ENCODE data around the gene ZNF346.

The ZNF346 gene

DNA sequence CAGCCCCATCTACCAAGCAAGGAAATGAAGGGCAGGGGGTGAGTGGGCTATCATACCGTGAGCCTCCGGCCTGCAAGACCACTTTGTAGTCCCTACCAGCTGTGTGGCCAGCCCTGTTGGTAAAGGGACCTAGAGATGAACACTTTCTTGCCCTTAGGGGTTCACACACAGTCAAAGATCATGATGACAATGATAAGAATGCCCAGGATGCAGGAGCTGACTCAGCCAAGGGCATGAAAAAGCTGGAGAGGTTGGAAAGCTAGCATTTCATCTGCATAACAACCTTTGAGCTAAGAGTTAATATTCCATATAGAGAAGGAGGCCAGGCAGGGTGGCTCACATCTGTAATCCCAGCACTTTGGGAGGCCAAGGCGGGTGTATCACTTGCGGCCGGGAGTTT lies 45.0 kb downstream of the ZNF346 start:
- DNase-seq (ENCODE audit: low read depth), result no peak

DNA sequence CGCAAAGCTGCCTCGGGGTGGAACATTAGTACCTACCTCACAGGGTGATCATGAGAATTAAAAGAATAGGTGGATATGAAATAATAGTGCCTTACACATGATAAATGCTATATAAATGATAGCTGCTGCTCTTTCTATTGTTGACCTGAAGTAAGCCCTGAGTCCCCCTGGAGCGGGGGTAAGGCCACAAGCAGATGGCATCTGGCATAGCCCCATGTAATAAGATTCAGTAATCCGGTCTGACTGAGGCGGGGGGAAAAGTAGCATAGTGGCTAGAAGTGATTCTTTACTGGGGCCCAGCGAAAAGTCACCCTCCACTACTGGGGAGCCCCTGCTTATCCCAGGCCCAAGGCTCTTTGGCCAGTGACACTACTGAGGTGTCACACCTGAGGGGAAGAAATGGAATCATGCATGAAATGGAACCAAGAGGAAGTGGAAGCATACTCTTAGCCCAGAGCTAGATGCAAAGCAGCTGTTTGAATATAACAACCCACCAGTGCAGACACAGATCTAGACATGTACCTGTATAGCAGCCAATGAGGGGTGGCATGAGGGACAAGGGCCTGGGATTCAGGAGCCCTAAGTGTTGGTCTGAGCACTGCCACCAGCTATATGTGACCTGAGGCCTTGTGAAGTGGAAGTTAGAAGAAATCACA lies 48.2 kb downstream of the ZNF346 start:
- DNase-seq (ENCODE audit: low read depth), result no peak

DNA sequence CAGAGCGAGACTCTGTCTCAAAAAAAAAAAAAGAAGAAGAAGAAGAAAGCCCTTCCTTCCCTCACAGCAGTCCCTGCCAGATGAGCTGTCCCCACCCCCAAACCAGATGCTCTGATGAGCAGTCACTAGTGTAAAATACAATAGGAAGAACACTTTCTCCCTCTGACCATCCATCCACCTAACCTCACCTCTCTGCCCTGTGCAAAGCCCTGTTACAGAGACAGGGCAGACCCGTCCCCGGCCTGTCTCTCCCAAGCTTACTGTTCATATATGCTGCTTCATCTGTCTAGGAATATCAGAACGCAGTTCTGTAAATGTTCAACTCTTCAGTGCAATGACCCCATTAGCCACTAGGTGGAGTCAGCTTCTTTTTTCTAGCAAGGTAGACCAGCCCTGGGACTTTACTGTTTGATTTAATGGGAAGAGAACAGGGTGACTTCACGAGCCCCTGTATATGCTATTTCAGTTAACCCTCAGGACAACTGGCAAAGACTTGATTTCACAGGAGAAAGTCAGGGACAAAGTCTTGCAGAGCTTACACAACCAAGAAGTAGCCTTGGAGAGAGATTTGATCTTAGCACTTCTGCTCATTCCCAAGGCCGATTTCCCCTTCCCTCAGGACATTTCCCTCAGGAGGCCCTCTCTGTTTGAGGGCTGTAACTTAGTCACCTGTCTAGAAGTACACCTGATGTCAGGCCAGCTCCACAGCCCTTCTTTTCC lies 49.3 kb downstream of the ZNF346 start:
- DNase-seq (ENCODE audit: low read depth), result peak; percentile 65

DNA sequence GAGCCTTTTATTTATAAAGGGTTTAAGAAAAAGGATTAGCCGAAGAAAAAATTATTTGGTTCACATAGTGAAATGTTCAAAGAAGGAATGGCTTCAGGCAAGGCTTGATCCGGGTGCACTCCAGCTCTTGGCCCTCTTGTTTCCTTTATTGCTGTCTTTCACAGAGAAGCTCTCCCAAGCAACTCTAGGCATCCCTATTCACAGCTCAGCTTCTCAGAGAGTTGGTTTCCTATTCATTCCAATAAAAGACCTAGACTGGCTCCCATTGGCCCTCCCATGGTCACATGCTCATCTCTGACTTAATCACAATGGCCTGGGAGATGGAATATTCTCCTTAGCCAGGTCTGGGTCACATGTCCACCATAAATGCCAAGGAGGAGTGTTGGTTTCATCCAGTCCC lies 54.8 kb downstream of the ZNF346 start:
- no peak for DNase-seq (ENCODE audit: low read depth)

DNA sequence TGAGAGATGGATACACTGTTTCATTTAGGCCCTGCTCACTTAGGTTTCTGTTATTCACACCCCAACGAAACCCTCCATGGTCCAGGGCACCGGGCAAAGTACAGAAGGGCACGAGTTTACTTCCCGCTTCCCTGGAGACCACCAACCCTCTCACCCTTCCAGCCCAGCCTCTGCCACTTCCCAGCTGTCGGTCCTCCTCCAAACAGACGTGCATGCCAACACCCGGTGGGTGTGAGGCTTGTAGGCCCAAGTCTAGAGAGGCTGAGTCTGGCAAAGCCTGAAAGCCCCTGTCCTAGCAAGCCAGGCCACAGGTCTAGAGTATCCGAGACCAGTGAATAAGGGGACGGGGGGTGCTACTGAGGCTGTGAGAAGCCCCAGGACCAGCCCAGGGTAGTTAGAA lies 57.1 kb downstream of the ZNF346 start:
- DNase-seq (ENCODE audit: low read depth), result no peak

DNA sequence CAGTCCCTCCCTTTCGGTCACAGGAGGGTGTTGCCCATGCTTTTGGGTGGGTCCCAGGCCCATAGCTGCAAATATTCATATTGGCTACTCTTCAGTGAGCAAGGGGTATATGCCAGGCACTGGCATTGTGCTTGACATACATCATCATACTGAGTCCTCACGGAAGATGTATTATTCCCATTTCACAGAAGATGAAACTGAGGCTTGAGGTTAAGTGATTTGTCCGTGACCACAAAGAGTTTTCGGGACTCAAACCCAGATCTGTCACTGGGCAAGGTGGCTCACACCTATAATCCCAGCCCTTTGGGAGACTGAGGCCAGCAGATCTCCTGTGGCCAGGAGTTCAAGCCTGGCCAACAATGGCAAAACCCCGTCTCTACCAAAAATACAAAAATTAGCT lies 57.8 kb downstream of the ZNF346 start:
- no peak for DNase-seq (ENCODE audit: low read depth)

- no peak for DNase-seq (ENCODE audit: low read depth)
These were observed 59.4 kb downstream of the ZNF346 start for GRCh38 chr5:177081859-177082258.

DNA sequence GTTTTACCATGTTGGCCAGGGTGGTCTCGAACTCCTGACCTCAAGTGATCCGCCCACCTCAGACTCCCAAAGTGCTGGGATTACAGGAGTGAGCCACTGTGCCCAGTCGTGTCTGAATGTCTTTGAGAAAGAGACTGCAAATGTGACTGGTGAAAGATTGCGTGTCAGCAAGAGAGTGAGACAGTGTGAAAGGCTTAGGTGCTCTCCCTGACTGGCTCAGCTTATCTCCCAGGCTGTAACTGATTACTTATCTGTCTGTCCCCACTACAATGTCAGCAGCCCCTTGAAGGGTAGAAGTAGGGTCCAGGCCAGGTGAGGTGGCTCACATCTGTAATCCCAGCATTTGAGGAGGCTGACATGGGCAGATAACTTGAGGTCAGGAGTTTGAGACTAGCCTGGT lies 60.9 kb downstream of the ZNF346 start:
- no peak for DNase-seq (ENCODE audit: low read depth)

DNA sequence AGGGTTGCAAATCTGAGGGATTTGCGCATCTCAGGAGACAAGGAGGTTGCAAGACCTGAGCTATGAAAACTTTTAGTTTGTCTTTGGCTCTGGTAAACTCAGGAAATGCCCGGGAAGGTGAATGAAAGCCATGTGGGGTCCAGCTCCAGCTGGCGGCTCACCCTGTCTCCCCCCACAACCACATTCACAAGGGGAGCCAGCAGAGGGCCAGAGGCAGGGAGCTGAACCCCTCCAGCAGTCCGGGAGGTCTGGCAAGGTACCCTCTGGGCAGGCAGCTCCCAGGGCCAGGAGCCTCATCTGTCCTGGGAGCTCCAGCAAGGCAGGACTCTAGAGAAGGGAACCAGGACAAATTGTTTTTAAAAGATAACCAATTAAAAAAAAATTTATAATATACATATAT lies 61.7 kb downstream of the ZNF346 start:
- no peak for DNase-seq (ENCODE audit: low read depth)

DNA sequence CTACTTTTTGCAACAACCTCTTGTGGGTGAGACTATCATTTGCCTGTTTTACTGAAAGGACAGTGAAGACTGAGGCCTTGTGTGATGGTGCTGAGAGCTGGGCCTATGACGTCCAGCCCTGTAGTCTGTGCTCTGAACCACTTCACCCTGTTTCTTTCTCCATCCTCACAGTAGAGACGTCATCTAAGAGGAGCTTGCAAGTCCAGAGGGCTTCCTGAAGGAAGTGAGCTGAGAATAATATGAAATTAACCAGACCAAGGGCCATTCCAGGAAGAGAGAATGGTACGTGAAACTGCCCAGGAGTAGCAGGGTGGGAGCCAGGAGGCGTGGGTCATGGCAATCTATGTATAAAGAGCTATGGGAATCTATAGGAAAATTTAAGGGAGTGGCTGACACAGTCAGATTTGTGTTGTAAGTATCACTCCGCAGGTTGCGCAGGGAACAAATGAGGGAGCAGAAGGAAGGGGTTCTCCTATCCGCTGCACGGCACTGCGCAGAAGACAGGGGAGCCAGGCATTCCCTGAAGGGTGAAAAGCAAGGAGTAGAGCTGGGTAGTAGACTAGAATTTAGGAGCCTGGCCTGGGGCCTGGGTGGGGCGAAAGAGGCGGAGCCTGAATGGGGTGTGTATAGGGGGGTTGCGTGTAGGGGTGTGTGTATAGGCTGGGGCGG lies 63.6 kb downstream of the ZNF346 start:
- no peak for DNase-seq (ENCODE audit: low read depth)

- peak; percentile 46 for DNase-seq (ENCODE audit: low read depth)
These were observed 64.3 kb downstream of the ZNF346 start, which contains the start of gene FGFR4 for GRCh38 chr5:177086654-177087397. Gene FGFR4, plus strand, starts transcription at chr5:177086915. Its CDS starts 2,688 bp downstream, at chr5:177089603.

DNA sequence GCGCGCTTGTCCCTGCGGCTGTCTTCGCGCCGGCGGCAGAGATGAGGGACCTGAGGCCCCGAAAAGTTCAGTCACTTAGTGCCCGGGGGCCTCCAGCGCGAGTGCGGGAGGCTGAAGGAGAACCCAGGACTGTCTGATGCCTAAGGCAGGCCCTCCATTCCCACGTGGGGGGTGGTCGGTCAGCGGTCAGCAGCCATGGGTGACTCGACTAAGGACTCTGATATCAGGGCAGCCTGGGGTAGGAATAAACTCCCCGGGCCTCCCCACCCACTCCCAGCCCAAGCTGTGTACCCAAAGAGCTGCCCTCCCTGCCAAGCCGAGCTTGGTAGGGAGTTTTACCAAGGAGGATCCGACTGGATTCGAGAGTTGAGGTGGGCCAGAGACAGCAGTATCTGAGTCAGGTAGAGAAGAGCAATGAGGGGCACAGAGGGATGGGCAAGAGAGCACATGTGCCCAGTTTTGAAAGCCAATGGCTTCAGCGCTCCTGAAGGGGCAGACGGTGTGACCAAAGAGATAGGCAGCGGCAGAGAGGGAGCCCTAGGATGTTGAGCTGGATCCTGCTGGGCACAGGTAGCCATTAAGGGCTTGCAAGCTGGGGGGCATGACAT lies 65.0 kb downstream of the ZNF346 start:
- no peak for DNase-seq (ENCODE audit: low read depth)

GRCh38 chr5:177089127-177089526 lies 66.6 kb downstream of the ZNF346 start:
- peak; percentile 18 for DNase-seq (ENCODE audit: low read depth)

GRCh38 chr5:177089825-177090641 lies 67.5 kb downstream of the ZNF346 start:
- no peak for DNase-seq (ENCODE audit: low read depth)

DNA sequence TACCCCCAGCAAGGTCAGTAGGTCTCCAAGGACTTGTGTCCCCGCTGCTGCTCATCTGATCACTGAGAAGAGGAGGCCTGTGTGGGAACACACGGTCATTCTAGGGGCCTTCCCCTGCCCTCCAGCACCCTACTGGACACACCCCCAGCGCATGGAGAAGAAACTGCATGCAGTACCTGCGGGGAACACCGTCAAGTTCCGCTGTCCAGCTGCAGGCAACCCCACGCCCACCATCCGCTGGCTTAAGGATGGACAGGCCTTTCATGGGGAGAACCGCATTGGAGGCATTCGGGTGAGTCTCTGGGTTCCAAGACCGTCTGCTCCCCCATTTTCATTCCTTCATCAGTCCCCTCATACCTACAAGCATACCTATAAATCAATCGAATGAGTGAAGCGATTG lies 68.3 kb downstream of the ZNF346 start:
- no peak for DNase-seq (ENCODE audit: low read depth)

DNA sequence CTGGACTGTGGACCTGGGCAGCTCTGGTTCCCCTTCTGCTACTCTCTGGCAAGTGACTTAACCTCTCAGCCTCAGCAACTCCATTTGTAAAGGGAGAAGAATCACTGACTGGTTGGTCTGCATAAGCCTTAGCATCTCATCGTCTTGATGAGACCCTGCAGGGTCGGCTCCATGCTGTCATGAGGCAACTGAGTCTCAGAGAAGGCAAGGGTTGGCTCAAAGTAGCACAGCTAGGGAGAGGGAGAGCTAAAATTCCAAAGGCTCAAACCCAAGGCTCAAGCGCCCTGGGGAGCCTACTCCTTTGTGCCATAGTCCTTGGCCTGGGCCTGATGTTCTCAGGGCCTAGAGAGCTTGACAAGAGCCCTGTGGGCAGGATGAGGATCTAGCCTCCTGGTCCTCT lies 68.7 kb downstream of the ZNF346 start:
- no peak for DNase-seq (ENCODE audit: low read depth)

GRCh38 chr5:177092178-177093081 lies 69.9 kb downstream of the ZNF346 start:
- DNase-seq (ENCODE audit: low read depth), result no peak

GRCh38 chr5:177093082-177093712 lies 70.7 kb downstream of the ZNF346 start:
- no peak for DNase-seq (ENCODE audit: low read depth)

DNA sequence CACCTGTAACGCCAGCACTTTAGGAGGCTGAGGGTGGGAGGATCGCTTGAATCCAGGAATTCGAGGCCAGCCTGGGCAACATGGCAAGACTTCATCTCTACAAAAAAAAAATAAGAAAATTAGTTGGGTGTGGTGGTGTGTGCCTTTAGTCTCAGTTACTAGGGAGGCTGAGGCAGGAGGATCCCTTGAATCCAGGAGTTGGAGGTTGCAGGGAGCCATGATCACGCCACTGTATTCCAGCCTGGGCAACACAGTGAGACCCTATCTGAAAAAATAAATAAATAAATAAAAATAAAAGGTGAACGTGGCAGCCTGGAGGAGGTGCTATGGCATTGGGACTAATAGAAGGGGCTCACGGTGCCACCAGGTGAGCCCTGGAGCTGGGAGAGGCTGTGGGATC lies 71.3 kb downstream of the ZNF346 start:
- no peak for DNase-seq (ENCODE audit: low read depth)
